Endothelial cell of umbilical vein (primary cell): ENCODE measurements around the gene PRPF19. TPM values are rescaled to one million over a fixed set of nuclear protein-coding genes. Genes with fewer than 3 reads are reported as not detected.

Source experiments
- BruUV-seq: library from RNA; stranded (reverse); fragments of 400-500 nt; replicated peaks from 2 replicates; lab custom pipeline; 2021; lab: Mats Ljungman, UMichigan
- CTCF ChIA-PET: fragments of 300-600, 350-600 bp; sonication (Branson Sonifier 250); formaldehyde crosslinking; loops from one replicate; lab custom pipeline; 2021; ENCODE audit warnings: antibody characterized with exemption, inconsistent platforms; lab: Charles Lee
- POLR2A ChIA-PET: fragments of 300-600, 350-600 bp; sonication (Branson Sonifier 250); formaldehyde crosslinking; loops from one replicate; lab custom pipeline; 2021; ENCODE audit warnings: antibody characterized with exemption, inconsistent platforms; lab: Charles Lee
- DNase-seq: peaks from one replicate; pipeline ENCODE4 v3.0.0-alpha.2; 2011; ENCODE audit warnings: low read depth, low spot score
- FAIRE-seq: peaks from 2 replicates; lab custom pipeline; 2011; peaks lifted over from hg19 to GRCh38; lab: Jason Lieb, UNC
- H2AFZ ChIP-seq: 2 replicates; pipeline ENCODE4 v1.6.0; 2012; ENCODE audit warnings: low read depth, low read length, control low read depth, inconsistent platforms
- H3K27ac ChIP-seq: 2 replicates; pipeline ENCODE4 v1.5.1; 2011; ENCODE audit warnings: low read depth, mild to moderate bottlenecking, control low read depth, low read length, moderate library complexity; ENCODE audit not compliant: insufficient read depth
- H3K27me3 ChIP-seq, 2 experiments: 2 replicates each; pipeline versions ENCODE4 v1.6.0 to v1.6.1; 2011; ENCODE audit warnings: low read length in 2 of 2, mixed read lengths in 1 of 2; ENCODE audit not compliant: control insufficient read depth in 2 of 2, insufficient read depth in 2 of 2
- H3K36me3 ChIP-seq, 2 experiments: 2 replicates in 1 of 2; 3 replicates in 1 of 2; pipeline ENCODE4 v1.5.1; 2011; ENCODE audit warnings: low read length in 2 of 2, mild to moderate bottlenecking in 1 of 2, moderate library complexity in 1 of 2; ENCODE audit not compliant: control insufficient read depth in 2 of 2, insufficient read depth in 2 of 2; ENCODE audit errors: extremely low read depth in 1 of 2
- H3K4me1 ChIP-seq: 3 replicates; pipeline ENCODE4 v1.5.1; 2011; ENCODE audit warnings: mild to moderate bottlenecking, low read length; ENCODE audit not compliant: control insufficient read depth, insufficient read depth; ENCODE audit errors: extremely low read depth
- H3K4me2 ChIP-seq: 2 replicates; pipeline ENCODE4 v1.6.1; 2011; ENCODE audit warnings: low read length, control low read depth, mixed read lengths; ENCODE audit not compliant: insufficient read depth
- H3K4me3 ChIP-seq, 3 experiments: fragments of 200-600 bp in 1 of 3; sonication (generic), shearing (Covaris generic) in 1 of 3; replicated peaks in 1 of 3; 2 replicates each; pipeline ENCODE4 v1.5.1; 2011 to 2016; ENCODE audit warnings: control low read depth in 3 of 3, low read length in 3 of 3, mild to moderate bottlenecking in 2 of 3, inconsistent platforms in 1 of 3, low read depth in 1 of 3, moderate library complexity in 1 of 3; ENCODE audit not compliant: insufficient read depth in 1 of 3
- H3K79me2 ChIP-seq: 2 replicates; pipeline ENCODE4 v1.6.0; 2012; ENCODE audit warnings: low read length, inconsistent platforms; ENCODE audit not compliant: control insufficient read depth, insufficient read depth
- H3K9ac ChIP-seq: replicated peaks from 2 replicates; pipeline ENCODE3; 2011; ENCODE audit warnings: low read length, control low read depth; ENCODE audit not compliant: insufficient read depth; ENCODE audit errors: extremely low read depth
- H3K9me1 ChIP-seq: replicated peaks from 3 replicates; pipeline ENCODE4 v1.6.0; 2011; ENCODE audit warnings: mild to moderate bottlenecking, low read length; ENCODE audit not compliant: control insufficient read depth, insufficient read depth; ENCODE audit errors: extremely low read depth
- H3K9me3 ChIP-seq: replicated peaks from 2 replicates; pipeline ENCODE4 v1.5.1; 2012; ENCODE audit warnings: low read length, inconsistent platforms; ENCODE audit not compliant: control insufficient read depth, insufficient read depth
- H4K20me1 ChIP-seq: replicated peaks from 2 replicates; pipeline ENCODE3; 2011; ENCODE audit warnings: mild to moderate bottlenecking, low read length; ENCODE audit not compliant: control insufficient read depth, insufficient read depth; ENCODE audit errors: extremely low read depth
- EZH2 ChIP-seq: IDR thresholded peaks from 2 replicates; pipeline ENCODE4 v1.6.1; 2012; ENCODE audit warnings: borderline replicate concordance, low read depth, mild to moderate bottlenecking, moderate library complexity, low read length, inconsistent platforms; ENCODE audit not compliant: severe bottlenecking
- FOS ChIP-seq: IDR thresholded peaks from 2 replicates; pipeline ENCODE4 v1.6.1; 2011; ENCODE audit warnings: mild to moderate bottlenecking, low read length, moderate library complexity, borderline replicate concordance; ENCODE audit not compliant: insufficient read depth
- GATA2 ChIP-seq: IDR thresholded peaks from 2 replicates; pipeline ENCODE4 v1.7.0; 2011; ENCODE audit warnings: low read depth, mild to moderate bottlenecking, moderate library complexity, mixed read lengths, low read length; ENCODE audit not compliant: insufficient read length, insufficient read depth
- JUN ChIP-seq: IDR thresholded peaks from 2 replicates; pipeline ENCODE4 v1.6.1; 2011; ENCODE audit warnings: borderline replicate concordance, low read depth; ENCODE audit not compliant: insufficient read length, insufficient read depth
- MYC ChIP-seq: IDR thresholded peaks from one replicate; pipeline ENCODE4 v1.6.1; 2011; ENCODE audit warnings: mild to moderate bottlenecking, low read depth, low read length
- POLR2A ChIP-seq: IDR thresholded peaks from 2 replicates; pipeline ENCODE4 v1.6.1; 2012; ENCODE audit warnings: low read depth, mild to moderate bottlenecking, control low read depth, low read length
- POLR2AphosphoS5 ChIP-seq: IDR thresholded peaks from 2 replicates; pipeline ENCODE4 v1.6.1; 2012; ENCODE audit warnings: low read depth, mild to moderate bottlenecking, control low read depth, low read length, moderate library complexity; ENCODE audit not compliant: insufficient read depth
- dilution Hi-C: fragments of 300-500 bp; cut with MboI; formaldehyde crosslinking; loops from one replicate; pipeline ENCODE4 v1.15.0; 2019; ENCODE audit warnings: low sequenced_read_pairs; ENCODE audit not compliant: extremely low pct_ligation_motif_present
- intact Hi-C: fragments of 100-400 bp; cut with micrococcal nuclease; formaldehyde crosslinking; loops from one replicate; pipeline ENCODE4 v1.10.0; 2022
- polyA plus RNA-seq, 4 experiments: library from polyadenylated mRNA; depleted of rRNA in 3 of 4; stranded (reverse) in 3 of 4; unstranded in 1 of 4; fragments of >200 nt; gene quantifications; 2 replicates each; pipeline versions ENCODE4 v1.2.1 to v1.2.3, GENCODE V29; 2011 to 2012; ENCODE audit warnings: missing spikeins in 1 of 4
- total RNA-seq: library from RNA; stranded (reverse); gene quantifications from 2 replicates; pipeline ENCODE4 v1.2.3, GENCODE V29; 2021
- TF ChIP-seq, protein P1 (sequence below): IDR thresholded peaks from 2 replicates; pipeline ENCODE4 v1.6.1; 2011; ENCODE audit not compliant: insufficient read depth, insufficient read length
- TF ChIP-seq, protein P2 (sequence below), 2 donors: IDR thresholded peaks; 1 replicate in 1 of 2; 2 replicates in 1 of 2; pipeline ENCODE4 v1.5.1; 2011; ENCODE audit warnings: low read length in 2 of 2, mild to moderate bottlenecking in 2 of 2, moderate library complexity in 2 of 2, control low read depth in 1 of 2, inconsistent platforms in 1 of 2, low read depth in 1 of 2; ENCODE audit not compliant: insufficient read depth in 1 of 2; ENCODE audit errors: extremely low read depth in 1 of 2

PRPF19 gene
- total and polyA plus RNA-seq, 2 donors (not counting 3 experiments of a cell fraction or from before 2014, with no cell fraction given), result 97.1 to 126 TPM

DNA sequence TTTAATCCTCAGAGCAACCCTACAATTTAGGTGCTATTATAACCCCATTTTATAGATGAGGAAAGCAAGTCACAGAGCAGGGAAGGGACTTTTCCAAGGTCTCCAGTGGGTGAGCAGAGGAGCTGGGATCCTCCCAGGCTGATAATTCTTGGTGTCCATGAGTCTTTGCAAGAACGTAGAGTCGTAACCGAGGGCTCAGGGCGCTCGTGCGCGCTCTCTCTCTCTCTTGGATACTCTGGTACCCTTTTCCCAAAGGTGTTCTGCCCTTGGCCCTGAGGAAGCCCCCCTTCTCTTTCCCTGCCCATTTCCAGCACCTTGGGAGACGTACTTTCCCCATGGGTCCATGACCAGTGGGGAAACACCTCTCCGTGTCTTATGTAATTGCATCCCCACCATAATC, 44.2 kb downstream of the PRPF19 start:
- Histone ChIP-seq H3K9ac (no peak overlapping the region), H3K27me3 (no peaks in the 10 kb centered on the region), H3K9me1 (no peaks in the 10 kb centered on the region), H3K79me2 (no peaks in the 10 kb centered on the region), H3K9me3 (no peaks in the 10 kb centered on the region), H3K27ac (no peak overlapping the region), H3K4me2 (no peak overlapping the region), H2AFZ (no peak overlapping the region), H3K36me3 (no peaks in the 10 kb centered on the region), H3K4me3 (no peak overlapping the region), H3K4me1 (no peaks in the 10 kb centered on the region), H4K20me1 (no peaks in the 10 kb centered on the region)
- dilution Hi-C loops, result no loop called here
- ChIA-PET POLR2A (interaction anchor here (0.7 kb wide), 1 partner anchor 9 kb away, joined by 3 read pairs; no protein-coding TSS in a partner anchor), CTCF (no interaction called here)
- FAIRE-seq, result no peak
- BruUV-seq, result no TSS peak
- TF ChIP-seq FOS (no peak), GATA2 (no peak), EZH2 (no peak), POLR2AphosphoS5 (no peak), JUN (no peak), POLR2A (no peak), MYC (no peak)
- TF ChIP-seq, protein P1, sequence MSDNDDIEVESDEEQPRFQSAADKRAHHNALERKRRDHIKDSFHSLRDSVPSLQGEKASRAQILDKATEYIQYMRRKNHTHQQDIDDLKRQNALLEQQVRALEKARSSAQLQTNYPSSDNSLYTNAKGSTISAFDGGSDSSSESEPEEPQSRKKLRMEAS, result no peak
- TF ChIP-seq, protein P2, sequence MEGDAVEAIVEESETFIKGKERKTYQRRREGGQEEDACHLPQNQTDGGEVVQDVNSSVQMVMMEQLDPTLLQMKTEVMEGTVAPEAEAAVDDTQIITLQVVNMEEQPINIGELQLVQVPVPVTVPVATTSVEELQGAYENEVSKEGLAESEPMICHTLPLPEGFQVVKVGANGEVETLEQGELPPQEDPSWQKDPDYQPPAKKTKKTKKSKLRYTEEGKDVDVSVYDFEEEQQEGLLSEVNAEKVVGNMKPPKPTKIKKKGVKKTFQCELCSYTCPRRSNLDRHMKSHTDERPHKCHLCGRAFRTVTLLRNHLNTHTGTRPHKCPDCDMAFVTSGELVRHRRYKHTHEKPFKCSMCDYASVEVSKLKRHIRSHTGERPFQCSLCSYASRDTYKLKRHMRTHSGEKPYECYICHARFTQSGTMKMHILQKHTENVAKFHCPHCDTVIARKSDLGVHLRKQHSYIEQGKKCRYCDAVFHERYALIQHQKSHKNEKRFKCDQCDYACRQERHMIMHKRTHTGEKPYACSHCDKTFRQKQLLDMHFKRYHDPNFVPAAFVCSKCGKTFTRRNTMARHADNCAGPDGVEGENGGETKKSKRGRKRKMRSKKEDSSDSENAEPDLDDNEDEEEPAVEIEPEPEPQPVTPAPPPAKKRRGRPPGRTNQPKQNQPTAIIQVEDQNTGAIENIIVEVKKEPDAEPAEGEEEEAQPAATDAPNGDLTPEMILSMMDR (IDR thresholded peaks at IDR 0.05; ENCODE audit: extremely low read depth in 1 of 2, insufficient read depth in 1 of 2, low read depth in 1 of 2, low read length in 2 of 2), result no peak
- DNase-seq, result no peak
- intact Hi-C loops, result no loop called here
